Parathyroid adenoma (tissue), 2 donors: ENCODE data around the gene KIF22.
"Not testable (repeated sequence)": the region's sequence is repeated elsewhere in the genome, so short reads cannot be mapped to it uniquely, and the experiment has no call there.

Experiments
- H2AFZ ChIP-seq: fragments of 300-600 bp; sonication (generic); one replicate; pipeline ENCODE4 v1.7.0; 2017; ENCODE audit warnings: antibody characterized with exemption, mild to moderate bottlenecking
- H3K27ac ChIP-seq: fragments of 300-600 bp; sonication (generic); one replicate; pipeline ENCODE4 v1.7.0; 2017
- H3K27me3 ChIP-seq: fragments of 300-600 bp; sonication (generic); one replicate; pipeline ENCODE4 v1.7.0; 2017; ENCODE audit warnings: low read length; ENCODE audit not compliant: control insufficient read depth, insufficient read depth
- H3K36me3 ChIP-seq: fragments of 300-600 bp; sonication (generic); one replicate; pipeline ENCODE4 v1.7.0; 2017; ENCODE audit warnings: low read length; ENCODE audit not compliant: control insufficient read depth, insufficient read depth
- H3K4me1 ChIP-seq: fragments of 300-600 bp; sonication (generic); one replicate; pipeline ENCODE4 v1.7.0; 2017; ENCODE audit warnings: control low read depth
- H3K4me2 ChIP-seq: fragments of 300-600 bp; sonication (generic); one replicate; pipeline ENCODE4 v1.7.0; 2017; ENCODE audit warnings: low read length
- H3K4me3 ChIP-seq: fragments of 300-600 bp; sonication (generic); one replicate; pipeline ENCODE4 v1.7.0; 2017; ENCODE audit warnings: low read depth, low read length
- H3K79me2 ChIP-seq: fragments of 300-600 bp; sonication (generic); one replicate; pipeline ENCODE4 v1.7.0; 2017; ENCODE audit warnings: control low read depth
- H3K9ac ChIP-seq: fragments of 300-600 bp; sonication (generic); one replicate; pipeline ENCODE4 v1.7.0; 2017; ENCODE audit warnings: mild to moderate bottlenecking
- H3K9me3 ChIP-seq: fragments of 300-600 bp; sonication (generic); one replicate; pipeline ENCODE4 v1.7.0; 2017; ENCODE audit warnings: low read length; ENCODE audit not compliant: control insufficient read depth
- CTCF ChIP-seq: fragments of 300-600 bp; sonication (generic); IDR thresholded peaks from one replicate; pipeline ENCODE4 v1.7.0; 2017; ENCODE audit warnings: antibody characterized with exemption, mild to moderate bottlenecking
- donor health status: primary hyperparathyroidism.

KIF22 gene

GRCh38 chr16:29777576-29778350 is 12.8 kb upstream of the KIF22 start, which contains the start of gene ZG16:
TSS of gene ZG16 (plus strand) at chr16:29778256. CDS start at chr16:29779267, 1,011 bp downstream.
- H3K27me3 ChIP-seq, result no peaks in the 10 kb centered on the region
- no peaks in the 10 kb centered on the region for H3K9me3 ChIP-seq
- H3K4me2 ChIP-seq, result no peak within 1 kb of the TSS
- H3K9ac ChIP-seq, result no peak within 1 kb of the TSS
- H3K4me1 ChIP-seq, result no peaks in the 10 kb centered on the region
- no peaks in the 10 kb centered on the region for H3K79me2 ChIP-seq
- no peak within 1 kb of the TSS for H3K4me3 ChIP-seq
- H3K36me3 ChIP-seq, result no peaks in the 10 kb centered on the region
- no peak within 1 kb of the TSS for H3K27ac ChIP-seq
- no peak for TF ChIP-seq CTCF
- no peak within 1 kb of the TSS for H2AFZ ChIP-seq

- no peak overlapping the region for H3K4me3 ChIP-seq
- peaks cover 10% of the 10 kb centered on the region for H3K4me1 ChIP-seq
- H2AFZ ChIP-seq, result no peak overlapping the region
- no peaks in the 10 kb centered on the region for H3K27me3 ChIP-seq
- no peak overlapping the region for H3K4me2 ChIP-seq
- H3K27ac ChIP-seq, result no peak overlapping the region
- no peak overlapping the region for H3K9ac ChIP-seq
- H3K9me3 ChIP-seq, result no peaks in the 10 kb centered on the region
- no peak for TF ChIP-seq CTCF
- H3K36me3 ChIP-seq, result no peaks in the 10 kb centered on the region
- no peaks in the 10 kb centered on the region for H3K79me2 ChIP-seq
Measured at GRCh38 chr16:29779474-29779873, 11.1 kb upstream of the KIF22 start.

DNA sequence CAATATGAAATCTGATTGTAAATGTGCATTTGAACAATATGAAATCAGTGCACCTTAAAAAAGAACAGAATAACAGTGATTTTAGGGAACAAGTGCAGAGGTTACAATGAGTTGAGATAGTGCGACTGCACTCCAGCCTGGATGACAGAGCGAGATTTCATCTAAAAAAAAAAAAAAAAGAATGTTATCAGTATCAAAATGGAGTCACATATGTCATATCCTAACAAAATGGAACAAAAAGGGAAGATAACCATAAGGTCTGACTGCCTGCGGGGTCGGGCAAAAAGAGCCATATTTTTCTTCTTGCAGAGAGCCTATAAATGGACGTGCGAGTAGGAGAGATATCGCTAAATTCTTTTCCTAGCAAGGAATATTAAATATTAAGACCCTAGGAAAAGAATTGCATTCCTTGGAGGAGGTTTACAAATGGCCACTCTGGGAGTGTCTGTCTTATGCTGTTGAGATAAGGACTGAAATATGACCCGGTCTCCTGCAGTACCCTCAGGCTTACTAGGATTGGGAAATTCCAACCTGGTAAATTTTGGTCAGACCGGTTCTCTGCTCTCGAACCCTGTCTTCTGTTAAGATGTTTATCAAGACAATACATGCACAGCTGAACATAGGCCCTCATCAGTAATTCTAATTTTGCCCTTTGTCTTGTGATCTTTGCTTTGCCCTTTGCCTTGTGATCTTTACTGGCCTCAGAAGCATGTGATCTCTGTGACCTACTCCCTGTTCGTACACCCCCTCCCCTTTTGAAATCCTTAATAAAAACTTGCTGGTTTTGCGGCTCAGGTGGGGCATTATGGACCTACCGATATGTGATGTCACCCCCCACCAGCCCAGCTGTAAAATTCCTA is 7.2 kb upstream of the KIF22 start:
- H3K9me3 ChIP-seq, H3K27me3 ChIP-seq, H3K4me2 ChIP-seq, H3K79me2 ChIP-seq, H3K36me3 ChIP-seq, H3K9ac ChIP-seq: not testable (repeated sequence)
- Histone ChIP-seq H3K4me3 (peak overlapping the region; percentile 4), H3K4me1 (peaks cover 26% of the 10 kb centered on the region), H2AFZ (peak overlapping the region; percentile 63), H3K27ac (peak overlapping the region; percentile 96)

- H3K27me3 ChIP-seq, result no peaks in the 10 kb centered on the region
- no peaks in the 10 kb centered on the region for H3K9me3 ChIP-seq
- H3K4me3 ChIP-seq, result no peak overlapping the region
- H3K4me1 ChIP-seq, result peaks cover 29% of the 10 kb centered on the region
- no peak overlapping the region for H3K9ac ChIP-seq
- peak overlapping the region; percentile 96 for H3K27ac ChIP-seq
- H2AFZ ChIP-seq, result peak overlapping the region; percentile 63
- TF ChIP-seq CTCF, result no peak
- no peak overlapping the region for H3K4me2 ChIP-seq
- H3K36me3 ChIP-seq, result no peaks in the 10 kb centered on the region
- no peaks in the 10 kb centered on the region for H3K79me2 ChIP-seq
Measured at GRCh38 chr16:29784157-29784556, 6.4 kb upstream of the KIF22 start.

DNA sequence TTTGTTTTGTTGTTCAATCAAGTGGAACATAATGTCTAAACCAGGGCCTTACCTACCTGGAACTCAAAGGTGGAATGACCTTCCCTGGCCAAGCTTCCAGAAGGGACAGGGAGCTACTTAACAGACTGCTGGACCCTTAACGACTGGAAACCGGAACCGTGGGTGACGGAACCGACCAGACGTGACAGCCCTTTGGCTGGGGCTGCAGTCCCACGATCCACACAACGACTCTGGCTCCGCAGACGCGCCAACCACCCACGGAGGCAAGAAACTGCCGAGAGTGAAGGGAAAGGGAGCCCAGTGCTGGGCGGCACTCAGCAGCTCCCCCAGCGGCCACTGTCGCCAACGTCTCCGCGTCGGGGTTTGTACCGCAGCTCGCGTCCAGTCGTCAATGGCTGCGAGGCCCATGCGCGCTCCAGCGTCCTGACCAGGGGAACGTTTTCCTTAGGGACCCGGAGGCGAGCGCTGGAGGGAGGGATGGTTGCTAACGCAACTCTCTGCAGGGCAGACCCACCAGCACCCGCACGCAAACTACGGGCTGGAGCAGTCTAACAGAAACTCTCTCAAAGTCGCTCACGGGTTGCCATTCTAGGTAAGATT is 5.5 kb upstream of the KIF22 start:
- no peaks in the 10 kb centered on the region for H3K27me3 ChIP-seq
- peak; percentile 72 for TF ChIP-seq CTCF
- H3K27ac ChIP-seq, result peak overlapping the region; percentile 96
- peak overlapping the region; percentile 86 for H2AFZ ChIP-seq
- no peaks in the 10 kb centered on the region for H3K79me2 ChIP-seq
- peaks cover 38% of the 10 kb centered on the region for H3K4me1 ChIP-seq
- H3K36me3 ChIP-seq, result no peaks in the 10 kb centered on the region
- peak overlapping the region; percentile 31 for H3K4me3 ChIP-seq
- H3K4me2 ChIP-seq, result peak overlapping the region; percentile 47
- H3K9me3 ChIP-seq, result no peaks in the 10 kb centered on the region
- no peak overlapping the region for H3K9ac ChIP-seq

DNA sequence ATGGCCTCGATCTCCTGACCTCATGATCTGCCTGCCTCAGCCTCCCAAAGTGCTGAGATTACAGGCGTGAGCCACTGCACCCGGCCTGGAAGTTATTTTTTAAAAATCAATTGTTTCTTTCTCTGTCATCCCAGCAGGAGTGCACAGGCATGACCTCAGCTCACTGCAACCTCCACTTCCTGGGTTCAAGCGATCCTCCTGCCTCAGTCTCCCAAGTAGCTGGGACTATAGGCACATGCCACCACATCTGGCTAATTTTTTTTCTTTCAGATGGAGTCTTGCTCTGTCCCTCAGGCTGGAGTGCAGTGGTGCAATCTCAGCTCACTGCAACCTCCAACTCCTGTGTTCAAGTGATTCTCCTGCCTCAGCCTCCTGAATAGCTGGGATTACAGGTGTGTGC is 3.4 kb upstream of the KIF22 start:
- not testable (repeated sequence) for H3K9ac ChIP-seq, H3K4me3 ChIP-seq, H3K9me3 ChIP-seq, H3K27me3 ChIP-seq, H2AFZ ChIP-seq, H3K36me3 ChIP-seq, H3K27ac ChIP-seq, H3K4me2 ChIP-seq
- Histone ChIP-seq H3K4me1 (peaks cover 46% of the 10 kb centered on the region), H3K79me2 (peaks cover 16% of the 10 kb centered on the region)
